ENCODE results near the gene COL23A1.

Gene COL23A1

DNA sequence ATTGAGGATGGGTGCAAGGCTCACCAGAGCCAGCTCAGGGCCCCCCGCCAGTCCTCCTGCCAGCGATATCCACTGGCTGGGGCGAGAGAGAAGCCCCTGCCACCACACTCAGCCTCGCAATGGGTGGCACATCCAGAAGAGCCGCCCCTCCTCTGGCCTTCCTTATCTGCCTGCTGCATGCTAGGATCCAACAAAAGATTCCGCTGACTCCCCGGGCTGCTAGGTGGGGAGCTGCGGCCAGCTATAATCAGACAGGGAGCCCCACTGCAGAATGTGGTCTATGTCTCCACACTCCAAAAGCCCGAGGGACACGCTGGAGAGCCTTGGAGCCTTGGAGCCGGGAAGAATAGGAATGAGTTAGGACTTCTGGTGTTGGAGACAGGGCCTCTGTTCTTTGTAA lies 32.8 kb downstream of the COL23A1 start:
- no peak for DNase-seq (ENCODE audit: low read depth in 2 of 2, low spot score in 1 of 2)

DNA sequence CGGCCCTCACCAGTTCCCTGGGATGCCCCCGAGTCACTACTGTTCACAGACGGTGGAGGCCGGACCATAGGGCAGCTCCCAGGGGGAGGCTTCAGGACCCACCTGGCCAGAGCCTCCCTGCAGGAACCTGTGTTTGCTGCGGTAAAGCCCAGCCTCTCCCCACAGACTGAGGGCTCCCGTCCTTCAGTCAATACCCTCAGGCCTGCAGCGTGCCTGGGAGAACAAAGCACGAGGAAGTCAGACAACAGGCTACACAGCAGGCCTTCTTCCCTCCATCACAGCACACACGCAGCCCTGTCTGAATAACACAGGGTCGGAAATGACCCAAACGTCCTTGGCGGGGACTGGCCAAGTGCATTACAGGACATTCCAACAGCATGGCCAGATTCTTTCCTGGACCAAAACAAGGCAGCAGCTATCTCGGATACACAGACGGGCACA lies 34.4 kb downstream of the COL23A1 start:
- DNase-seq (ENCODE audit: low read depth in 2 of 2, low spot score in 1 of 2) = no peak

DNA sequence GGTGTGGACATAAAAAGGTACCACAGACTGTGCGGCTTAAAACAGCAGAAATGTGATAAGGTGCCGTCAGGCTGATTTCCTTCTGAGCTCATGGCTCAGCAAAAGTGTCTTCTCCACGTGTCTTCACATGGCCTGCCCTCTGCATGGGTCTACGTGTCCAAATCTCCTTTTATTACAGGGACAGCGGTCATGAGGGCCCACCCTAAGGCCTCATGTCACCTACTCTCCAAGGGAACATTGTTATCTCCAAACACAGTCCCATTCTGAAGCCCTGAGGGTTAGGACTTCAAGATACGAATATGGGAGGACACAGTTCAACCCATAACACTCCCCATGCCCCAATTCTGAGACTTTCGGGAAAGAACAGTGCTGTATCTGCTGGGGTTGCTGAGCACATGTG lies 35.2 kb downstream of the COL23A1 start:
- DNase-seq (ENCODE audit: low read depth in 2 of 2, low spot score in 1 of 2) = no peak

DNA sequence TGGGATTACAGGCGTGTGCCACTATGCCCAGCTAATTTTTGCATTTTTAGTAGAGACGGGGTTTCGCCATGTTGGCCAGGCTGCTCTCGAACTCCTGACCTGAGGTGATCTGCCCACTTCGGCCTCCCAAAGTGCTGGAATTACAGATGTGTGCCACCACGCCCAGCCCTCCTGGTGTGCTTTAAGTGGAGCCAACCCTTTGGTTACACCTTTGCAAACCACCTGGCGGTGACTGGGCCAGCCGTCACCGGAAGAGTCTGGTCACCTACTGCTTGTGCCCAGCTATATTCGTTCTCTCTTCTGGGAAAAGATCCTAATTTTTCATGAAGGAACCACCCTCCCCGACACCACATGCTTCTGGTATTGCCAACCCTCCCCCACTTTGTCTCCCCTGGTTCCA lies 35.9 kb downstream of the COL23A1 start:
- DNase-seq (ENCODE audit: low read depth in 2 of 2, low spot score in 1 of 2) = no peak

DNA sequence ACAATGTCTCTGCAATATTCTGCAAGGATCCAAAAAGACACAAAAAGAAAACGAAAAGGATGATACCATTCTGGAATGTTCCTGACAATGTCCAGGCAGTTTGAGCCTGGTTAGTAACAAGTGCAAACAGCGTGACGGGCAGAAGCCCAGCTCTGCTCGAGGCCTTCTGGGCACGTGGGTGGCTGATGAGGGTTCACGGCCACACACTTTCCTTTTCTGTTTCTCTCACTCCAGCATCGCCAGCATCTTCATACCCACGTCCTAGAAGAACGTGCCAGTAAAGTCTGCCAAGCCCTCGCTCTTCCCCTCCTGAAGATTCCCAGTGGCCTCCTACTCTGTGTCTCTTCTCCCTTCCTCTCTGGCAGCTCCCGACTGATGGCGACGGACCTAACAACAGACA lies 36.7 kb downstream of the COL23A1 start:
- DNase-seq (ENCODE audit: low read depth in 2 of 2, low spot score in 1 of 2) = no peak

DNA sequence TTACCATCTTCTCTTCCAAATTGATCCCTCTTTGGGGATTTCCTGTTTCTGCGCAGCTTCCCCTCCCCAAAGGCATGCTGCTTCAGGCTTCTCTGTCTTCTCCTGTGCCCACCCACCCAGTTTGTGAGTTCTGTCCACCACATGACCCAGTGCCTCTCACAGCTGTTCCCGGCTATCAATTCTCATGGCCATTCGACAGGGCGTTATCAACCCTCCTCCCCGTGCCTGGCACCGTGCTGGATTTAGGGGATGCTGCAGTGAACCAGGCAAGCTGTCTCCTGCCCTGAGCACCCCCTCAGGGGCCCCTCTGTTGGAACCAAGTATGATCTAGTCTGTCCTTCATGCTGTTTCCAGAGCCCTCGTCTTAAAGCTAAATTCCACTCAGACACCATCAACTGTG lies 38.7 kb downstream of the COL23A1 start:
- no peak for DNase-seq (ENCODE audit: low read depth in 2 of 2, low spot score in 1 of 2)

DNA sequence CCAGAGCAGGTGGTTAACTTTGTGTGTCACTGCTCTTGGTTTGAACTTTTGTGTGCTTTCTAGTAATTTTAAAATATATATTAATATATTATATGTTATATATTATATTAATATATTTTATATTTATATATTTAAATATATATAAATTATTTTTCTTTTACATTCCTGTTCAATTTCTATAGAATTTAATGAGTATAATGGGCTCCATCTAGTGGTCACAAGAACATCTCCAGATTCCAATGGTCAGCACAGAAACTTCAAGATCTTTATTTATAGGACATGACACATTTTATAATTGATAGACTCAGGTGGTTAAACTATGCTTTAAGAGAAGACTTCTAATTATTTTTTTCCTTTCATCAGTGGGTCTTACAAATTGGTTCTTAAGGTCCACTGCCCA lies 39.1 kb downstream of the COL23A1 start:
- DNase-seq (ENCODE audit: low read depth in 2 of 2, low spot score in 1 of 2) = no peak

DNA sequence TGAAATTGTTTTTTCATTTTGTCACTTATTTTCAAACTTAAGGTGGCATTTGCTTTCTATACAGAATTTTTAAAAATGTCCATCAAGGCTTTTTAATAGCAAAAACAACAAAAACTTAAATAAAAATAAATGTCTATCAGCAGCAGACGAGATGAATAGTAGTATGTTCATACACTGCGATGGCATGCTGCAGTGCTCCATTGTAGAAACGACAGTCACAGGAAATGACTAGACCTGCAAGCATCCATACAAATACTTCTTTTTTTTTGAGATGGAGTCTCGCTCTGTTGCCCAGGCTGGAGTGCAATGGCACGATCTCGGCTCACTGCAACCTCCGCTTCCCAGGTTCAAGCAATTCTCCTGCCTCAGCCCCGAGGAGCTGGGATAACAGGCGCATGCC lies 41.4 kb downstream of the COL23A1 start:
- DNase-seq (ENCODE audit: low read depth in 2 of 2, low spot score in 1 of 2) = no peak

DNA sequence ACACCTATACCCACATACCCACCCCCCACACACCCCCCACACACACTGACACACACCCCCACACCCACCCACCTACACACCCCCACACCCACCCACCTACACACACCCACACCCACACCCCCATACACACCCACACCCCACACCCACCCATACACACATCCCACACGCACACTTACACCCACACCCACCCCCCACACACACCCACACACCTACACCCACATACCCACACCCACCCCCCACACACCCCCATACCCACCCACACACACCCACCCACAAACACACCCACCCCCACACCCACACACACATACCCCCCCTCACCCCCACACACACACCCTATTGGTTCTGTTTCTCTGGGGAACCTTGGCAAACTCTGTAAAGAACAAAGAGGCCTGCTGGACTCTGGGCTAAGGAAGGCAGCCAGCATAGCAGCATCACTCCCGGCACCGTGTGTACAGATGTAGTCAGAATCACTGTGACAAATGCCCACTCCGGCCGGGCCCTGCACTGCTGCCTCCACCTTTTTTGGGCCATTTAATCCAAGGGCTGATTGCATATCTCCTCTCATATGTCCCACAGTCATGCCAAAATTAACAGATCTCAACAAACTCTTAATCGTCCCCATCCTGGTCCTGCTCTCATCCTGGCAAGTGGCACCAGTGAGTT lies 42.3 kb downstream of the COL23A1 start:
- no peak for DNase-seq (ENCODE audit: low read depth in 2 of 2, low spot score in 1 of 2)

DNA sequence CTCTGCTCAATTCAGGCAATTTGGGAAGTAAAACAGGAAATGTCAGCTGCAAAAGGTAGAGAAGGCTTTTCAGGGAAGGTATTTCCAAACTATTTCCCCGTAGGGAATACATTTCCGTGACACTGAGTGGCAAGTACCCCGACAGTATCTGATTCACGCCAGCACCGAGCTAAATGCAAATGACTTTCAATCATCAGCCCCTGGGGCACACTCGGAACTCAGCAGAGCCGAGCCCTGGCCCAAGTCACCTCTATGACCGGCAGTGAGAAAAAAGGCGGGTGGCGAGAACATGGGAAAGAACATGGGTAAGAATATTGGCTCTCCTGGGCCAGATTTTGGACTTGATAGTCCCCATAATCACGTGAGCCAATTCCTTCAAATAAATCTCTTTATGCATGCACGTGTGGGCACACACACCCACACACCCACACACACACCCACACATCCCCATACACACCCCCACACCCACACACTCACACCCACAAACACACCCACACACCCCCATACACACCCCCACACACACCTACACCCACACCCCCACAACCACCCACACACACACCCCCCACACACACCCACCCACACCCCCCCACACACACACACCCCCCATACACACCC lies 43.0 kb downstream of the COL23A1 start:
- DNase-seq (ENCODE audit: low read depth in 2 of 2, low spot score in 1 of 2) = no peak

DNA sequence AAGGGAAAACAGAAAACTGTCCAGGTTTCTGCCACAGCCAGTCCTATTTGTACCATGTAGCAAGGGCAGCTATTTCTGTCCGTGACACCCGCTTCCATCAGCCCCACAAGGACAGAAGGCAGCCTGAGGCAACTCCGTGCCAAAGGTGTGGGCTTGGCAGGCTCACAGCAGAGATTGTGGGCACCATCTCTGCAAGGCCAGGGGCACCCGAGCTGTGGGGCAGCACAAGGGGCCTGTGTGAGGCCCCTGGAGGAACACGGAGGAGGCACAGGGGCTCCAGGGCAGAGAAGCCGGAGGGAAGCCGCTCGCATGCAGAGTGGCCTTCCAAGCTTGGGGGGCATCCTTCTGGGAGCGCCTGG lies 43.5 kb downstream of the COL23A1 start:
- no peak for DNase-seq (ENCODE audit: low read depth in 2 of 2, low spot score in 1 of 2)

DNA sequence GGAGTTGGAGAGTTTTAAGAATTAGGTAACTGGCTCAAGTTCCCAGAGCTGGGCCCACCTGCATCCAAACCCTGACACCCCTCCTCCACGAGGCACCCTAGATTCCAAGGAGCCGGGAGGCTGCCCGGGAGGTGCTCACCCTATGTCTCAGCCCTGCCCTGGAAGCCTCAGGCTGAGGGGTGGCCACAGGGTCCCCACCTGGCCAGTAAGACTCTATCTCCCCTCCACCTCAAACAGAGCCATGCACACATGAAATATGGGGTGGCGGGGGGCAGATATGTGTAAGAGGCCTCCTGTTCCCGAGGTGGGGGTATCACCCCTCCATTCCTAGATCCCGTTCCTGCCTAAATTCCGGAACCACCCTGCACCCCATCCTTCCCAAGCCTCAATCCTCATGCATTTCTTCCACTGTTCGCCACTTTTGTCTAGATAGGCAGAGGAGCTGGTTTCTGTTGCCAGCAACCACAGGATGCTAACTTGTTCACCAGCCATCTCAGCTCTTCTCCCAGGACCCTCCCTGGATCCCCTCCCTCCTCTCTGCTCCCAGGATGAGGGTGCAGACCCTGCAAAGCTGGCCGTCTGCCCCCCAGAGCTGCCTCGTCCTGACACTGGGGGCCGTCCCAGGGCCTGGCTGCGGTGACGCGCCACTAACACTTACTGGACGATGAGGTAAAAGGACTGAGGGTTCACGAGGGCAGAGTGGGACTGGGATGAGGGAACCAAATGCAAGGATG lies 44.1 kb downstream of the COL23A1 start:
- DNase-seq (ENCODE audit: low read depth in 2 of 2, low spot score in 1 of 2) = no peak

DNA sequence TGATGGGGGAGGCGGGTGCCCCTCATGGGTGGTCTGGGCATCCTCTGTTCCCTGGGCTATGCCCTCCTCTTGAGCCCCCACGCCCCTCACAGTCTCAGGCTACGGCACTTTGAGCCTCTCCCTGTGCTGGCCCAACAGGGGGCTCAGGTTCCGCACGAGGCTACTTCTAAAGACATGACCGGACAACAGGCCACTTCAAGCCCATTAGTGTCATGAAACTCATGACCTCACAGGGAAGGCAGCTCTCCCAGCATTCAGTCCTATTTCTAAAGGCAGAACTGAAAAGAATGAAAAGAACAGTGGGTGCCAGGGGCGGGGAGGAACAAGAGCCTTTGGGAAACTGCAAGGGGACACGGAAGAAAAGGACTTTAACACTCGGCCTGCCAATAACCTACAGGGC lies 45.0 kb downstream of the COL23A1 start:
- no peak for DNase-seq (ENCODE audit: low read depth in 2 of 2, low spot score in 1 of 2)

DNA sequence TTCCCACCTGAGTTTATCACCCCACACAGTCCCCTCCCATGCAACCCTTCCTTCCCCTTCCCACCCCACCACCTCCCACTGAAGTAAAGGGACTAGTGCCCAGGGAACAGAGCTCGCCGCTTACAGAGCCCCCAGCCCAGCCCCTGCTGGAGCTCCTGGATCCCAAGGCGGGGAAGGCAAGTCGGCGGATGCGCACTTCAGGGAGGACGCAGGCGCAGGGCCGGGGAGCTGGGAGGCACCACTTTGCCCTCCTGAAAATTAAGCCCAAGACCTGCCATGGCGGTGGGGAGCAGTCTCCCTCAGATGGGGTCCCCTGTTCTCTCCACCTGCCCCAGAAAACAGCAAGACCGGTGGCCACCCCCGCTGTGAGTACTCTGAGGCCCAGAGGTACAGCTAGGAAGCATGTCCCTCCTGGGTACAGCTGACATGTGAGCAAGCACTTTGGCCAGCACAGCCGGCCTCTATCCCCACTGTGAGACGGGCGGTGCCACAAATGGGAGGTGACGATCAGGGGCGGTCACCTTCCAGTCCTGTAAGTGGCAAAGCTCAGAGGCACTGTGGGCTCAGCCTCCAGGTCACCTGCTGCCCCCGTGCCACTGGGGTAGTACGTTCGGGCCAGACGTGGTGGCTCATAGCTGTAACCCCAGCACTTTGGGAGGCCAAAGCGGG lies 45.9 kb downstream of the COL23A1 start:
- no peak for DNase-seq (ENCODE audit: low read depth in 2 of 2, low spot score in 1 of 2)

DNA sequence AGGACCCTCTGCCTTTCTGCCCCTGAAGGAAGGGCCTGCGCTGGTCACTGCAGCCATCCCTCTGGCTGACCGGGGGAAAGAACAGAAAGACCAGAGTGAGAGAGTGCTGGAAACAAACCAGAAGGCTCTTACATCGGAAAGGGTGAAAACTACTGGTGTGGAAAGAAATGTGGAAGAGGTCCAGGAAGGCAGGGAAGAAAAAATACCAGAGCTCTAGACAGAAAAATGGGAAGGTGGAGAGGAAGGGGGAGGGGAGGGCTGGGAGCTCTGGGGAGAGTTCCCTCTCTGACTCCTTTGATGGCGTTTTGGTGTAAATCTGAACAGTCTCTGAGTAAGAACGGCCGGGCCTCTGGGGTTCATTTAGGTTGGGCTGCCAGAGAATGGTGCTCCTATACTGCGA lies 47.7 kb downstream of the COL23A1 start:
- no peak for DNase-seq (ENCODE audit: low read depth in 2 of 2, low spot score in 1 of 2)

DNA sequence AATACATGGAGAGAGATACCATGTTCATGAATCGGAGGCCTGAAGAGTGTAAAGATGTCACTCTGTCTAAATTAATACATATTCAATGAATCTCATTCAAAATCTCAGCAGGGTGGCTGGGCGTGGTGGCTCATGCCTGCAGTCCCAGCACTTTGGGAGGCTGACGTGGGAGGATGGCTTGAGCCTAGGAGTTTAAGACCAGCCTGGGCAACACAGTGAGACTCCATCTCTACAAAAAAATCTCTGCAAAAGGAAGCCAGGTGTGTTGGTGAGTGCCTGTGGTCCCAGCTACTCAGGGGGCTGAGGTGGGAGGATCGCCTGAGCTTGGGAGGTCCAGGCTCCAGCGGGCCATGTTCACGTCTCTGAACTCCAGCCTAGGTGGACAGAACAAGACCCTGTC lies 49.7 kb downstream of the COL23A1 start:
- DNase-seq (ENCODE audit: low read depth in 2 of 2, low spot score in 1 of 2) = no peak

DNA sequence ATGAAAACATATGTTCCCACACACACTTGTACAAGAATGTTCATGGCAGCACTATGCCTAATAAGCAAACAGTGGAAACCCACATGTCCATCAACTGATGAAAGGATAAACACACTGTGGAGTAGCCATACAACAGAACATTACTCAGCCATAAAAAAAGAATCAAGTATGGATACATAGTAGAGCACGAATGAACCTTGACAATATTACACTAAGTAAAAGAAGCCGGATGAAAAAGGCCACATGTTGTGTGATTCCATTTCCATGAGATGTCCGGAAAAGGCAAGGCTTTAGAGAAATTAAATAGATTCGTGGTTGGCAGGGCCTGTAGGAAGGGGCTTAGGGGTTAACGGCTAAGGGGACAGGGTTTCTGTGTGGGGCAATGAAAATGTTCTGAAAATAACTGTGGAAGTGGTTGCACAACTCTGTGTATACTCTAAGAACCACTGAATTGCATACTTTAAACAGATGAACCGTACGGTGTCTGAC lies 51.4 kb downstream of the COL23A1 start:
- DNase-seq (ENCODE audit: low read depth in 2 of 2, low spot score in 1 of 2) = no peak

DNA sequence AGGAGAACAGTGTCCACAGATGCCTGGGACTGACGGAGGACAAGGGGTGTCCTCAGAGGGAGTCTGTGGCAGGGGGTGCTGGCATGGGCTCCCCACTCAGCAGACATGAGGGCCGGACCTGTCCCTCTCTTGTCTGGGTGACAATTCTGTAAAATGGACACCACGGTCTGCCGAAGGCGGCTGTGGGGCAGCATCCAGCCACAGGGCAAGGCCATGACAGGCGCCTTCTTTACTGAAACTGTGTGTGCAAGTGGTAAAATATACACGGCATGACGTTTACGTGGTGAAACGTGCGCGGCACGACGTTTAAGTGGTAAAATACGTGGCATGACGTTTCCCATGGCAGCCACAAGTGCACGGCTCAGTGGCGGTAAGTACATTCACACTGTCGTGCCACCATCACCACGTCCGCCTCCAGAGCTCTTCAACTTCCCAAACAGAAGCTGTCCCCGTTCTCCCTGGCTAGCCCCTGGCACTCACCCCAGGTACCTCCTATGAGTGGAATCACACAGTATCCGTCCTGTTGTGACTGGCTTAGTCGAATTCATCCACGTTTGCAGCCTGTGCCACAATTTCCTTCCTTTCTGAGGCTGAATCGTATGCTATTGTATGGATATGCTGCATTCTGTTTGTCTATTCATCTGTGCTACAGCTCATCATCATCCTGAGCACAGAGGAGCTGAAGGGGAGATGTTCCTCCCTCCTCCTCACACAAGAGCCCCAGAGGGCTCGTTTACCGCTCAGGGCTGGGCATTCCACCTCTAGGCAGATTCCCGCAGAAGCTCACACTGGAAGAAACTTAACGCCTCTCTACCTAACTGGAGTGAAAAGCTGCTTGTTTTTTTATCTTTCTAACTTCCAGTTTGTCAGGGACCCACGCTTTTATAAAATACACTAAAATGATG lies 52.5 kb downstream of the COL23A1 start:
- no peak for DNase-seq (ENCODE audit: low read depth in 2 of 2, low spot score in 1 of 2)

DNA sequence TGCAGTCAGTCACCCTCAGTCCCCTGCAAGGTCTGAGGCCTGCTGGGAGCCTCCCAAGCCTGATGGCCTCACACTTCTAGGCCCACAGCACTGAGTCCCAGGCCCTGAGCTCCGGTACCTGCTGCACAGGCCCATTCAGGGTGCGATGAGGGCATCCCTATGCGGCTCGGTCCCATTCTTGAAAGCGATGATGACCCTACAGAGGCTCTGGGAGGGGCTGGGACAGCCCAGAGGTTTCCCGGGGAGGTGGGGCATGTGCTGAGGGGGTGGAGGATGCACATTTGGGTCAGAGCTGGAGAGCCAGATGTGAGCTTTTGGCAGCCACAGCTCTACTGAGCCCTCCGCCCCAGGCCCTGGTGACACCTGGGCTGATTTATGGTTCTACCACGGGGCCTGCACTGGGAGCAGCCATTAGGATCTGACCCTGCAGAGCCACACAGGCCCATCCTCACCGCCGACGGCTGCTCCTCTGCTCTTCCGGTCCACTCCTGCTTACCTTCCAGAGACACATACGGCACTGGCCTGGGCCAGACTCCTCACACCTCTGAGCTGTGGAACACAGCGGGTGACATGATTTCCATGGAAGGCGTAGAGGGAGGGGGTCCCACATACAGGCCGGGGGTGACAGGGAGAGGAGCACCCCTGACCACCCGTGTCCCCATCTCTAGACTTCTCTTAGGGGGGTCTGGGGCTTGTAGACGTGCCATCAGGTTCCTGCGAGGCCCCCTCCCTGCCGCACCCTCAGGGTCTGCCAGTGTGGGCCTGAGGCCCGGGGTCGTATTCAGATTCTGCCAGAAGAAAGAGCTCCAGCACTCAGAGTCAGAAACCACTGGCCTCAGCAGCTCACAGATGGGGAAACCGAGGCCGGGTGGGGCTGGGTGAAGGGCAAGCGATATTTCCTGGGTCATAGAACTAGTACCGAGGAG lies 53.4 kb downstream of the COL23A1 start:
- no peak for DNase-seq (ENCODE audit: low read depth in 2 of 2, low spot score in 1 of 2)
